CD14-positive monocyte (primary cell): Measurements from ENCODE around the gene DYNC1LI2. TPM values are rescaled to one million over a fixed set of nuclear protein-coding genes. Genes with fewer than 3 reads are reported as not detected.

Experiments used
- DNase-seq, 3 donors: peaks; one replicate each; pipeline ENCODE4 v3.0.0-alpha.2; 2011 to 2022
- H2AFZ ChIP-seq: 2 replicates; pipeline ENCODE4 v1.6.0; 2012; ENCODE audit warnings: mild to moderate bottlenecking, low read depth, low read length, inconsistent platforms; ENCODE audit not compliant: insufficient read depth, poor library complexity, severe bottlenecking
- H3K27ac ChIP-seq, 2 donors: 1 replicate in 1 of 2; 2 replicates in 1 of 2; pipeline ENCODE4 v1.5.1; 2012 to 2013; ENCODE audit warnings: low read length in 2 of 2, control low read depth in 1 of 2, inconsistent platforms in 1 of 2, low read depth in 1 of 2, mild to moderate bottlenecking in 1 of 2
- H3K27me3 ChIP-seq, 2 donors: one replicate each; pipeline versions ENCODE4 v1.6.0 to v1.6.1; 2011 to 2013; ENCODE audit warnings: low read length in 2 of 2; ENCODE audit not compliant: control insufficient read depth in 2 of 2, insufficient read depth in 2 of 2
- H3K36me3 ChIP-seq, 2 donors: replicated peaks in 1 of 2; 1 replicate in 1 of 2; 2 replicates in 1 of 2; pipeline versions ENCODE4 v1.5.1 to v1.6.1; 2012 to 2013; ENCODE audit warnings: low read length in 2 of 2, control low read depth in 1 of 2, inconsistent platforms in 1 of 2, mild to moderate bottlenecking in 1 of 2; ENCODE audit not compliant: insufficient read depth in 2 of 2, control insufficient read depth in 1 of 2
- H3K4me1 ChIP-seq, 2 donors: 1 replicate in 1 of 2; 2 replicates in 1 of 2; pipeline versions ENCODE4 v1.5.1 to v1.6.1; 2012 to 2013; ENCODE audit warnings: low read length in 2 of 2, control low read depth in 1 of 2, inconsistent platforms in 1 of 2, mild to moderate bottlenecking in 1 of 2, moderate library complexity in 1 of 2; ENCODE audit not compliant: insufficient read depth in 2 of 2, control insufficient read depth in 1 of 2
- H3K4me2 ChIP-seq: replicated peaks from 2 replicates; pipeline ENCODE3; 2012; ENCODE audit warnings: low read length, moderate library complexity, mild to moderate bottlenecking; ENCODE audit not compliant: poor library complexity, severe bottlenecking; ENCODE audit errors: extremely low read depth
- H3K4me3 ChIP-seq, 3 experiments: fragments of 200-600 bp in 1 of 3; sonication (generic) in 1 of 3; replicated peaks in 1 of 3; 1 replicate in 2 of 3; 2 replicates in 1 of 3; pipeline ENCODE4 v1.5.1; 2011 to 2013; ENCODE audit warnings: low read length in 3 of 3, mild to moderate bottlenecking in 3 of 3, control low read depth in 2 of 3, low read depth in 2 of 3, inconsistent platforms in 1 of 3, moderate library complexity in 1 of 3
- H3K79me2 ChIP-seq: 2 replicates; pipeline ENCODE4 v1.6.0; 2012; ENCODE audit warnings: mild to moderate bottlenecking, control low read depth, inconsistent platforms, low read length, moderate library complexity; ENCODE audit not compliant: insufficient read depth
- H3K9ac ChIP-seq: 2 replicates; pipeline ENCODE4 v1.6.0; 2017; ENCODE audit warnings: low read length, mild to moderate bottlenecking; ENCODE audit not compliant: insufficient read depth, poor library complexity, severe bottlenecking
- H3K9me3 ChIP-seq, 2 donors: replicated peaks in 1 of 2; 1 replicate in 1 of 2; 2 replicates in 1 of 2; pipeline versions ENCODE4 v1.5.1 to v1.6.1; 2012 to 2013; ENCODE audit warnings: low read length in 2 of 2, control low read depth in 1 of 2; ENCODE audit not compliant: control insufficient read depth in 1 of 2, insufficient read depth in 1 of 2
- H4K20me1 ChIP-seq: 2 replicates; pipeline ENCODE4 v1.6.0; 2012; ENCODE audit warnings: mild to moderate bottlenecking, low read length, control low read depth, moderate library complexity; ENCODE audit not compliant: insufficient read depth
- H3K27ac Mint-ChIP-seq, 7 donors: one replicate each; pipeline ENCODE4 v1.8.0; 2020; ENCODE audit warnings: mild to moderate bottlenecking in 7 of 7, mixed read lengths in 7 of 7, moderate library complexity in 6 of 7, inconsistent platforms in 2 of 7
- H3K27me3 Mint-ChIP-seq, 3 donors: one replicate each; pipeline ENCODE4 v1.8.0; 2021 to 2022; ENCODE audit warnings: low read depth in 3 of 3, mild to moderate bottlenecking in 3 of 3, mixed read lengths in 3 of 3, moderate library complexity in 3 of 3, inconsistent platforms in 1 of 3
- H3K36me3 Mint-ChIP-seq, 2 donors: one replicate each; pipeline ENCODE4 v1.8.0; 2020; ENCODE audit warnings: mixed read lengths in 2 of 2, inconsistent platforms in 1 of 2, mild to moderate bottlenecking in 1 of 2
- H3K4me1 Mint-ChIP-seq: one replicate; pipeline ENCODE4 v1.8.0; 2020; ENCODE audit warnings: mild to moderate bottlenecking, mixed read lengths
- H3K4me3 Mint-ChIP-seq, 2 donors: one replicate each; pipeline ENCODE4 v1.8.0; 2020; ENCODE audit warnings: mild to moderate bottlenecking in 2 of 2, mixed read lengths in 2 of 2, moderate library complexity in 1 of 2
- H3K9me3 Mint-ChIP-seq, 7 donors: one replicate each; pipeline ENCODE4 v1.8.0; 2020 to 2022; ENCODE audit warnings: mixed read lengths in 7 of 7, mild to moderate bottlenecking in 6 of 7, moderate library complexity in 6 of 7, inconsistent platforms in 2 of 7
- CTCF ChIP-seq: fragments of 200-600 bp; IDR thresholded peaks from one replicate; pipeline ENCODE4 v1.8.0; 2022; ENCODE audit warnings: antibody characterized with exemption, mild to moderate bottlenecking
- WGBS: methylation state at CpG from one replicate; pipeline ENCODE4 v1.1.5; 2013; ENCODE audit warnings: missing lambda C conversion rate; ENCODE audit not compliant: insufficient coverage; 5-methylcytosine and 5-hydroxymethylcytosine counted together
- intact Hi-C, 2 donors: fragments of 100-400 bp; cut with micrococcal nuclease; formaldehyde crosslinking; loops; one replicate each; pipeline versions ENCODE4 v1.15.0 to v1.15.1; 2023
- polyA plus RNA-seq, 3 donors: library from polyadenylated mRNA; depleted of rRNA in 1 of 3; unstranded in 2 of 3; stranded (reverse) in 1 of 3; fragments of 300-500 nt in 2 of 3; fragments of >200 nt in 1 of 3; fragmentation: Illumina TruSeq in 2 of 3; gene quantifications; 1 replicate in 2 of 3; 2 replicates in 1 of 3; pipeline ENCODE4 v1.2.3, GENCODE V29; 2012 to 2021

The DYNC1LI2 gene
- polyA plus RNA-seq, 3 donors: 14.9 to 125 (median 23.9) TPM

- no peak overlapping the region for H3K27ac Mint-ChIP-seq
- Histone ChIP-seq H3K79me2 (peaks cover 60% of the 10 kb centered on the region), H3K27ac (no peak overlapping the region), H3K4me3 (no peak overlapping the region), H4K20me1 (peaks cover 29% of the 10 kb centered on the region), H3K27me3 (no peaks in the 10 kb centered on the region), H2AFZ (no peak overlapping the region), H3K4me2 (no peak overlapping the region), H3K9ac (no peak overlapping the region), H3K9me3 (no peaks in the 10 kb centered on the region), H3K36me3 (peaks cover 3 to 33% of the 10 kb centered on the region in 2 donors), H3K4me1 (no peaks in the 10 kb centered on the region)
- no peak for DNase-seq
- peaks cover 18 to 49% of the 10 kb centered on the region in 2 donors for H3K36me3 Mint-ChIP-seq
- peaks cover 4% of the 10 kb centered on the region for H3K4me1 Mint-ChIP-seq
- peaks cover 0 to 4% (median 0%) of the 10 kb centered on the region in 3 donors for H3K27me3 Mint-ChIP-seq
- H3K4me3 Mint-ChIP-seq: no peak overlapping the region
- TF ChIP-seq CTCF: no peak
- H3K9me3 Mint-ChIP-seq: no peaks in the 10 kb centered on the region
- intact Hi-C loops: no loop called here
- 95% methylated on average over 5 of the region's 7 CpGs for WGBS
Measured at GRCh38 chr16:66677179-66677578, 74.2 kb downstream of the DYNC1LI2 start.

- no peak overlapping the region for H3K27ac Mint-ChIP-seq
- peaks cover 18 to 50% of the 10 kb centered on the region in 2 donors for H3K36me3 Mint-ChIP-seq
- Histone ChIP-seq H3K9me3 (no peaks in the 10 kb centered on the region), H2AFZ (no peak overlapping the region), H3K27me3 (no peaks in the 10 kb centered on the region), H3K4me1 (no peaks in the 10 kb centered on the region), H3K4me2 (no peak overlapping the region), H3K4me3 (no peak overlapping the region), H3K79me2 (peaks cover 59% of the 10 kb centered on the region), H3K36me3 (peaks cover 3 to 33% of the 10 kb centered on the region in 2 donors), H4K20me1 (peaks cover 30% of the 10 kb centered on the region), H3K9ac (no peak overlapping the region), H3K27ac (no peak overlapping the region)
- 100% methylated on average over 2 of the region's 3 CpGs for WGBS
- no peak overlapping the region for H3K4me3 Mint-ChIP-seq
- intact Hi-C loops: no loop called here
- TF ChIP-seq CTCF: no peak
- DNase-seq: no peak
- H3K9me3 Mint-ChIP-seq: no peaks in the 10 kb centered on the region
- peaks cover 4% of the 10 kb centered on the region for H3K4me1 Mint-ChIP-seq
- H3K27me3 Mint-ChIP-seq: peaks cover 0 to 4% (median 0%) of the 10 kb centered on the region in 3 donors
Measured at GRCh38 chr16:66676599-66676998, 74.8 kb downstream of the DYNC1LI2 start.
